CD4-positive, alpha-beta T cell treated with Interleukin-1 beta for 1 hour (primary cell): ENCODE measurements around the gene CES2.
"Not testable (repeated sequence)": the region's sequence is repeated elsewhere in the genome, so short reads cannot be mapped to it uniquely, and the experiment has no call there.

Source experiments
- DNase-seq, 2 donors: peaks; one replicate each; pipeline ENCODE4 v3.0.0-alpha.2; 2020 to 2022

The CES2 gene

DNA sequence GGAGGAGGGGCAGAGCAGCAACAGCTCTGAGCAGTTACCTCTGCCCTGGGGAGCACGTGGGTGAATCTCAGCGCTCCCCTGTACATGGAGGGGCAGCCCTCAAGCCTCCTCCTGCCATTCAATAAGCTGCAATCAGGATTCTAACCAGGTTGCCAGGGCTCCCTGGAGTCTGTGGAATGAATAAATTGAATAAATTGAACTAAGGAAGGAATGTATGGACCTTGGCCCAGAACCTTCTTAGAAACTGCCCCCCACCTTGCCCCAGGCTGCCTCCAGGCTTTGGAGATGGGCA lies 15.1 kb upstream of the CES2 start:
- DNase-seq, result no peak

DNA sequence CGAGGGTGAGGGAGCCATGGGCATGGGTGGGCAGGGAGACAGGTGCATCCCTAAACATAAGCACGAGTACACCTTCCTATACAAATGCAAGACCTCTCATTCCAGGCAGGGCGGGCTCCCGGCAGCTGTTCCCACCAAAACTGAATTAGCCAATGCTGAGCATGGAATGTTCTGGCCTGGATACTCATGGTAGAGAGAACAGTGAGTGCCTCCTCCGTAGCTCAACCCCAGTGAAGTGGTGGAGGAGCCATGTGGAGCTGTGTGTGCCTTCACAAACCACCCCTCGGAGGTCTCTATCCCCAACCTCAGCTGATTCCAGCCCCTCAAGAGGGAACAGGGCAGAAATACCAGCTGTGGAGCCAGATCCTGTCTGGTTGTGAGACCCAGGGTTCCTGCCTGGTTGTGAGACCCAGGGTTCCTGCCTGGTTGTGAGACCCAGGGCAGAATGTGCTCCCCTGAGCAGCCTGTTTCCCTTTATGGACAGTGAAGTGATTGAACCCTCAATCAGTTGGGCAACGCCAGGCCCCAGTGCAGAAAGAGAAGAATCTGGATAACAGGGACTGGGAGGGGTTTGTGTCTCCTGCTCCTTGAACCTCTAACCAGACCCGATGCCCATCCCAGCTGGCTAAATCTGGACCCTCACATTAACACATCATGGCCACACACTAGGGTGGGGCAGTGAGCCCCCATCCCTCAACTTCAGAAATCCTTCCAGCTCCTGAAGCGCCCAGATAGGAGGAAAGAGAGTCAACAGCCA lies 14.2 kb upstream of the CES2 start:
- no peak for DNase-seq

DNA sequence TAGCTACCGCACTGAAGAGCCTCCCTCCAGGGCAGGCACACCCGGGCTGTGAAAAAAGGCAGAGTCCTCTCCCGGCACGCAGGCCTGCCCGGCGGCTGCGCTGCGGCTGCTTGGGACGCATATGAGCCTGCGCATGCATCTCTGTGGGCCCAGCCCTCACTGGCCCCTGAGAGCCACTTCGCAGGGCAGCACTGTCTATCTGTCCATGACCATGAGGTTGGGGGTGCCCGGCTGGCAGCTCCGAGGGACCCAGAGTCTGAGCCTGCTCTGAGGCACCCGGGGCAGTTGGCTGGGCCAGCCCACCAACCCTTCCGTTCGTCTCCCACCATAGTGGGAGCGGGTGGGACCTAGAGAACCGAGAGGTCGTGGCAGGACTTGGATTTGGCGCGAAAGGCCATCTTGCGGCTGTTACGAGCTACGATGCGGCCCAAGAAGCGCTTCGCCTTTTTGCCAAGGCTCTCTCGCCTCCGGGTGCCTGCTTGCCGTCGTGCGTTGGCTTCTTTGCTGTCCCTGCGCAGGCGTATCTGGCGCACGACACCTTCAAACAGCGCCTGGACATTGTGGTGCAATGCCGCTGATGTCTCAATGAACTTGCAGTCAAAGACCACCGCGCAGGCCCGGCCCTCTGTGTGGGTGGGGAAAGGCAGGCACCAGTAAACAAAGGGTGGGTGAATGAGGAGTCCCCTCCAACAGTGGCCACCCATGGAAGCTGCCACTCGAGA lies 13.4 kb upstream of the CES2 start:
- DNase-seq, result no peak

DNA sequence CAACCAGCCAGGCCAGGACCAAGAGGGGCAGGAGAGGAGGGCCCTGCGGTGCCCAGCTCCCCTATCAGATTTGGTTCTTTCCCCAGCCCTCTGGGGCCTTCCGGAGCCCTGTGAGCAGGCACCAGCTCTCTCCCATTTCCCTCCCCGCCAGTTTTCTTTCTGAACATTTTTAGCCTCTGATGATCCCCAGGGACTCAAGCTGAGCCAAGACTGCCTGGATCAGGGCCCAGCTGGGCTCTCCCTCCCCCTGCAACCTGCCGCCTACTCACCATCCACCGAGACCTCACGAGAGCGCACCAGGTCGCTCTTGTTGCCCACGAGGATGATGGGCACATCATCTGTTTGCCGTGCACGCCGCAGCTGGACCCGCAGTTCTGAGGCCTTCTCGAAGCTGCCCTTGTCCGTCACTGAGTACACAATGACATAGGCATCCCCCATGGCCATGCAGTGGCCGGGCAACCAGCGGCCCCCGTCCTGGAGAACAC lies 12.0 kb upstream of the CES2 start:
- DNase-seq, result no peak

DNA sequence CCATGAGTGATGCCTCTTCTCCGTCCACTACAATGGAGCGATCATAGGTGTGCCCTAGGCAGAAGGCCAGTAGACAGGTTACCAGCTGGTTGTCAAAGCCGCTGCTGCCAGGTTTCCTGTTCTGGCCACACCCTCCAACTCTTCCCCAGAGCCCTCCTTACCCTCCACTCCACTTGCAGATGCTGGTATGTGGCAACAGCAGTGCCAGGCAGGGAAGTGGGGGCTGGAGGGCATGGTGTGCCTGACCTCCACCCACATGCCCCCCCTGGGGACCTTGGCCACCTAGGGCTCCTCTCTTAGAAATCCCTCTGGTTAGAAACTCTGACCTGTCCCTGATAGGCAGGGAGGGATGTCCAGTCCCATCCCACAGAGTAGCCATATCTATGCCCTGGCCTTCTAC lies 11.4 kb upstream of the CES2 start:
- no peak for DNase-seq

DNA sequence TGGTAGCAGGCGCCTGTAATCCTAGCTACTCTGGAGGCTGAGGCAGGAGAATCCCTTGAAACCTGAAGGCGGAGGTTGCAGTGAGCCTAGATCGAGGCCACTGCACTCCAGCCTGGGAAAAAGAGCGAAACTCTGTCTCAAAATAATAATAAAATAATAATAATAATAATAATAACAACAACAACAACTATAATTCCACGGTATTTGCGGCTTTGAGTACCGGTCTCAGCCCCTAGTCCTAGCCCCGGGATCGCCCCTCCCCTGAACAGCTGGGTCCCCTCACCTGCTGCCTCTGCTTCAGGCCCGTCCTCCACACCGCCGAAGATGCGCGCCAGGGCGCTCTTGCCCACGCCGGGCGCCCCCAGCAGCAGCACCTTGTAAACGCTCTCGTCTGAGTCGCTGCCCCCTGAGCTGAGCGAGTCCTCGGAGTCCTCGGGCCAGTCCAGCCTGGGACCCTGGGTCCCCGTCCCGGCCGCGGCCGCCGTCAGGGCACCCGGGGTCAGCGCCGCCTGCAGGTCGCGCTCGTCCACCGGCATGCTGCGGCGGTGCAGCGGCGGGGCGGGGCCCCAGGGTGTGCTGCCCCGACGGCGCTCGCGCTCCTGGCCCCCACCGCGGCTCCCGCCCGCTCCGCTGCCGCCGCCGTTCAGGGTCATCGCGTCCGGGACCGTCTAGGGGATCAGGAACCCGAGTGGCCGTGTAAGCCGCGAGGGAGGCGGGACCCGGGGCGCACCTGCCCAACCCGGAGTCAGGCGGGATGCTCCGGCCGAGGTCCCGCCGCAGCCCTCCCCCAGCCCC lies 10.6 kb upstream of the CES2 start:
- DNase-seq, result peak; percentile 30 to 32

DNA sequence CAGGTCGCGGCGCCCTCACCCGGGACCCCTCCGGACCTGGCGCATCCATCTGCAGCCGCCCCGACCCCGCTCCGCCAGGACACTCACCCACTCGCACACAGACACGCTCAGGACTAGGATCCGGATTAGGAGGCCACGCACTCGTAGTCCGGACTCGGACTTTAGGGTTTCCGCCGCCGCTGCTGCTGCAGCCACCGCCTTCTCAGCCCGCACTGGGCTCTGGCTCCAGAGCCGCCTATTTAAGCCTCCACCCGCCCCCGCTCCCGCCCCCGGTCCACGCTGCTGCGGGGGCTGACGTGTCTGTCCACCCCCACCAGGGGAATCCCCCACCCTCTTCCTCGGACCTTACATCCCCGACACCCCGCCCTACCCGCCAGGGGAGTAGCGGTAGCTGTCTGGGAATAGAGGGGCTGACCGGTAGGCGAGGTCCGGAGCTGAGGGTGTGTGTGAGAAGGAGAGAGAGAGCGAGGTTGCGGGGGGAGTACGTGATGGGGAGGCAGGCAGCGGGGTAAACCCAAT lies 9.9 kb upstream of the CES2 start, which contains the start of gene RRAD:
RRAD (minus strand) TSS at position 214 of the 519 bp plus-strand sequence. CDS start 356 bp downstream, outside the sequence.
- peak; percentile 22 to 46 for DNase-seq

DNA sequence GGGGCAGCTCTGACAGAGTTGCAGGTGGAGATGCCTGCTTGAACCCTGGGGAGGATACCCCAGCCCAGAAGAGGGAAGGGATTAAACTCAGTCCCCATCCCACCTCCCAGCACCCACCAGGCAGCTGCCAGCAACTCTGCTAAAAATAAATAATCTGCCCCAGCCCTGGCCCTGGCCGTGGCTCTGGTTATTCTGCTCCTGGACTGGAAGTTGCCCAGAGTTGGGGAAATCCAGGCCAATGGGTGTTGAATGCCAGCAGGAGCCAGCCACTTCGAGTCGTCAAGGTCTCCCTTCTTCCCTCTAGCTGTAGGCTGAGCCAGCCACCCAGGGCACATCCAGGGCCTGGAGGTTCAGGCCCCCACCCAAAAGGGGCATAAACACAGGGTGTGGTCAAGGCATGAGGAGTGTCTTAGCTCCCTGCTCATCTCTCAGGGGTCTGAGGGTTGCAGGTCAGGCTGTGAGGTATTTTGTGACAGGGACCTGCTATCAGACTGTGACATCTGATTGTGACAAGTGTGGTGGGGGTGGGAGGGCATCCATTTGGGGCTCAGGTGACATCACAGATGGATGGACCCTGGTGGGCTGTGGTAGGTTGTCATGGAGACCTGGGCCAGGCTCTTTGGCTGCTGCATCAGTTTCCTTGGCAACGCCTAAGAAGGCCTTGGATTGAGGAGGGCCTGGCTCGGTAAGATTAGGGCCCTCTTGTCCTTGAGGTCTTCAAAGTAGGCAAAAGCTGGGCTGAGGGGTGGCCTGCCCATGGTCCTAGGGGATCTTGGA lies 9.0 kb upstream of the CES2 start:
- DNase-seq, result no peak

DNA sequence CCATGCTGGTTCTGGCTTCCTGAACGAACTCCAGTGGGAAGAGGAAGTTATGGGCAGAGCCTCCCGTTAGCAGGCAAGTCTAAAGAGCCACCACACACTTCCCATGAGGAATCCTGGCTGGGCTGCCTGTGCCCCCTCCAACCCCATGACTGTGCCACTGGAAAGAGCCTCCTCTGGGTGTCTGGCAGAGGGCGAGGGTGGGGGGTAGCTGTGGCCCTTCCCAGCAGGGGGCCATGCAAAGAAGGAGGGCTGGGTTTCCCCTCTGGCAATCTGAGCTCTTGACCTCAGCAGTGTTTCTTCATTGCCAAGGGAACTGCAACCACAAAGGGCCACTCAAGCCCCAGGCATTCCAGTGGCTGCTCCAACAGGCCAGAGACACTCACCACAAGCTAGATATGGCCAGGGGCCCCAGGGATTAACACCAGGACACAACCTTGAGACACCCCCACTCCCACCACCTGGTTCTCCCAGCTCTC lies 8.3 kb upstream of the CES2 start:
- DNase-seq, result peak in 1 of 2 donors; percentile 22

DNA sequence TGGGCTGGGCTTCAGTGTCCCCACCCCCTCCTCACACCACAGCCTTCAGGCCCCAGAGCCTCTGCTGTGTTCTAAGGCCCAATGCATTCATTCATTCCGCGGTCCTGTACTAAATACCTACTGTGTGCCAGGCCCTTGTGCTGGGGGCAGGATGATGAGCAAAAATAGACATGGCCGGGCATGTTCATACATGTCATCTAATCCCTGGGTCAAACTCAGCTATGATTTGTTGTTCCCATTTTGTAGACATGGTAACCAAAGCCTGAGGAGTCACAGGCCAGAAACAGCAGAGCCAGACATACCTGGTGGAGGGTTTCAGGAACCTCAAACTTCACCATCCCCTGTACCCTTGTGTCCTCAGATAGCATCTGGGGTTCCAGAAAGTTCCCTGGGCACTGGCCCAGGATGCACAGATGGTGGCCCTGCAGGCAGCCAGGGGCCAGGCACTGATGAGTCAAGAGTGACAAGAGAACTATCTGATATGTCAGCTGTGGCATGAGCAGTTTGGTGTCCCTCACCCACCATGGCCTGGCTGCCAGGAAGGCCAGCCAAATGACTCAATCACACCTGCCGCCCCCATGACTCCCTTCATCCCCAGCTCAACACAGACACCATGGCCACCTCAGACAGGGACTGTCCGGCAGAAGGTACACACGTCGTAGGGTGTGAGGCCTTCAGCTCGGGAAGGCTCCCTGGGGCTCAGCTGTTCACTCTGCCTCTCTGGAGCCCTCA lies 7.2 kb upstream of the CES2 start:
- DNase-seq, result no peak

DNA sequence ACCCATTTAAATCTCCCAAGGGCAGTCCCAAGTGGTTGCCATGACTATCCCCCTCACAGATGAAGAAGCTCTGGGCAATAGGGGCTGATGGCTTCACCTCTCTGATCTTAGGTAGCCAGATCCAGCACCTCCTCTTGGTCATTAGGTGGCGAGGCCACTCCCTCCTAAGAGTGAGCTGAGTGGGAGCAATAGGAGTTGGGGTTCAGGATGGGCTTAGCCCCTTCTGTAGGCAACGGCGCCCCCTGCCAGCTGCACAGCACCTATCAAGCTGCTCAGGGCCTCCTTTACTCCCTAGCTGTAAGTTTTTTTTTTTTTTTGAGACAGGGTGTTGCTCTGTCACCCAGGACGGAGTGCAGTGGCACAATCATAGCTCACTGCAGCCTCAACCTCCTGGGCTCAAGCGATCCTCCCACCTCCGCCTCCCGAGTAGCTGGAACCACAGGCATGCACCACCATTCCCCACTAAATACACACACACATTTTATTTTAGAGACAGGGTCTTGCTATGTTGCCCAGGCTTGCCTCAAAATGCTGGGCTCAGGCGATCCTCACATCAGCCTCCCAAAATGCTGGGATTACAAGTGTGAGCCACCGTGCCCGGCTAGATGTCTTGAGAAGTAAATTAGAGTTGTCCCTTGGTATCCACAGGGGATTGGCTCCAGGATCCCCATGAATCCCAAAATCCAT lies 6.5 kb upstream of the CES2 start:
- peak; percentile 17 to 30 for DNase-seq

DNA sequence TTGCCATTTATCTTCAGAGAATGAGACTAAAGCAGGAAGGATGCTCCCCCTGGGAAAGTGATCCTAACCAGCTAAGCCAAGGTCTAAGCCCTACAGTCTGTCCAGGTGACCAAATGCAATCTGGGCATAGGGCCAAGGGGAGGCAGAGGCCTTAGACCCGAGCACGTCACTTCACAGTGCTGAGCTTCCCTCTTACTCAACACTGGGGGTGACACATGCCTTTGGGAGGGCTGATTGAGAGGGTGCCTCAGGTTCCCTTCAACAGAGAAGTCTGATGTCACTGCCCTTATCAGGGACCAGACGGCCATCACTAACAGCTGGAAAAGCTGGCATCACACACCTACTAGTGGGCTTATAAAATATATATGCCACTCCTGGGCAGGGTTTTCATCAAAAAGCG lies 5.1 kb upstream of the CES2 start:
- no peak for DNase-seq

DNA sequence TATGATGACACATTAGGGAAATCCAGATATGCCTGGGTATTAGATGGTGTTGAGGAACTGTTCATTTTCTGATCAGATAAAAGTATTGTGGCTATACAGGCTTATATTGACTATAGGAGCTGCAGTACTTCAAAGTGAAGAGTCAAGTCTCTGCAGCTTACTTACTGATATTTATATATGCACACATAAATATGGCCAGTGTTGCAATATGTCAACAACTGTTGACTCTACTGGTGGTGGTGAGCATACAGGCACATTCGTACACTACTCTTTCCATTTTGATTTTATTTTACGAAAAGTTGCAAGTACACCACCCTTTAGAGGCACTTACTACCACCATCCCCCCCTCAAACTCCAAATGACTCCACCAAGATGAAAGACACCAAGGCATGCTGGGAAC lies 3.7 kb upstream of the CES2 start:
- no peak for DNase-seq

DNA sequence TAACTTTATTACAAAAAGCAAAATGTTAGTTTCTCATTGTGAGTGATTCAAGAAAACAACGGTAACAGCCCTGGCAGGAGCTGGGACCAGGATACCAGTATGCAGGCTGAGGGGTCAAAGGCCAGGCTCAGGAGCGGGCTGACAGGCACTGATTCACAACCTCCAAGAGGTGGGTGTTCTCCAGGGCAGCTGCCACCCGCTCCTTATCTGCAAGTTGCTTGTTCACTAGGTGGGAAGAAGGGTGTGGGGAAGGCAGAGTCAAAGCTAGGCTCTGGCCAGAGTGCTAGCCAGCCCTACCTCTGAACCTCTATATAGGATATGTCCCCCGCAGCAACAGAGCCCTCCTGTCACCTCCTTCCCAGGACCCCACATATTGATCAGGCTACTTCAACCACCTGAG lies 3.2 kb upstream of the CES2 start:
- no peak for DNase-seq

DNA sequence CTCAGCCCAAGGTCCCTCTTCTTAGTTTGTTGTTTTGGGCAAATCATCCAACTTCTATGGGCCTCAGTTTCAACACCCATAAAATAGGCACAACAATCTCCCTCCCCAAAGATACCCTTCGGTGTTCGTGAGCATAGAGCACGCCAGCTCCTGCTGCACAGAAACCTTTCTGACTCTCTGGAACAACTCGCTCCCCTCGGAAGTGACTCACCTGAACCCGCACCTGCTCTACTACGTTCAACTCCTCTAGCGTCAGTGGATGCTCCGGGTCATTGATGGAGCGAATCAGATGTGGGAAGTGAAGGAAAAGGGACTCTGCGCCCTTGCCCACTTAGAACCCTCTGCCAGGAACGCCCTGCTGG lies 1.6 kb upstream of the CES2 start:
- DNase-seq, result no peak

DNA sequence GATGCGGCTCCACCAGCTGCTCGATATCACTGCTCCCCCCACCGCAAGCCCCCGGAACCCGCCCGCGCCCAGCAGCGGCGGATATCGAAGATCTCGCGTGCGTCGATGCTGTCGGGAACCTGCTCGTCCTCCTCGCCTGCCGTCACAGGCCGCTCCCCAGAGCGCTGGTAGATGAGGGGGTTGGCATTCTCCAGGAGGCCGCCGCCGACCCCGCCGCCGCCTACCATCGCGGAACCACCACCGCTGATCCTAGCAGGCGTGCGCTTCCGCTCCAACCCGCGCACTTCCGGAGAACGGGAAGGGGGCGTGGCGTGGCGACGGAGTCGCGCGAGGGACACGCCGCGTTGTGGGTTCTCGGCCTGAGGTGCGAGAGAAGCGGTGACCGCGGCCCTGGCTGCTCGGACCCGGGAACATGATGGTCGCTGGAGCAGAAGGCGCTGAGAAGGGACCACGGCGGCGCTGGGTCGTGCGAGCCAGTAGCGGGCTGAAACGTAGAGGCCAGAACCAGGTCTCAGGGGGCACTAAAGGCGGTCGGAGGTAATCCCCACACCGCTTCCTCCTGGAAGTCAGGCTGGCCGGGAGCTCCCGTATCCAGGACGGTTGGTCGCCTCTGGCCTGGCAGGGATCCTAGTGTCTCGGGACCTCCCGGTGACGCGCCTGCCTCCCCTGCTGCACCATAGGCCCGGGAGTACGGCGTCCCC lies 1.0 kb upstream of the CES2 start, which contains the start of gene CIAO2B:
CIAO2B (minus strand) TSS at position 265 of the 701 bp plus-strand sequence; CDS start at position 227, 38 bp downstream.
- peak; percentile 89 for DNase-seq

DNA sequence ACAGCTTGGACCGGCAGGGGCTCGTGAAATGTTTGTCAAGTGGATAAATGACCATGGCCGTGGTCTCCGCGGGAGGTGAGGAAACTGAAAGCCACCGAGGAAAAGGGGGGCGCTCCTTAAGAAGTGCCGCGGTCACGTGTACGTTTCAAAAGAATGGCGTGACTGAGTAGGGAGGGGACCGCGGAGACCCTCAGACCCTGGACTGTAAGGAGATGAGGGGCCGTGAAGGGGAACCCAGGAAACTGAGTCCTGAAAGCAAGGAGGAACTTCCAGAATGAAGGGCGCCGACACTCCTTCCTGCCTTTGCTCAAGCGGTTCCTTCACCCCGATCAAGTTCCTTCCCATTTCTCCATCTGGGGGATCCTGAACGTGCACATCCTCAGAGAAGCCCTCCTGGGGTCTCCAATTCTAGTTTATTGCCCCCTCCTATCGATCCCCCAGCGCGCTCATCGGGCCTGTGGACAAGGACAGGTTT lies 440 bp upstream of the CES2 start:
- DNase-seq, result not testable (repeated sequence)

DNA sequence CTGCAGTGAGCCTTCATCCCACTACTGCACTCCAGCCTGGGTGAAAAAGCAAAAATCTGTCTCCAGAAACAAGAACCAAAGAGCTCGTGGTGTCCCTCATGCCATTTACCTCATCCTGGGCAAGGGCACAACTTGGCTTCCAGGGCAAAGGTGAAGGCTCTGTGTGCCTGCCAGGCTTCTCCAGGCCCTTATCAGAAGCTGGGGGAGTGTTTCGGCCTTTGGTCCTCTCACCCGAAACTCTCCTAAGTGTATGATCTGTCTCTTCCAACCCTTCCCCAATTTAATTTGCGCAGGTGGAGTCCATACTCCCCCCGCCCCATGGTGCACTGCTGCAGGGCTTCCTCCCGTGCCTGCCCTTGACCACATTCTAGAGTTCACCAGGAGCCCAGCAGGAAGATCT lies 1.1 kb downstream of the CES2 start:
- DNase-seq, result no peak

DNA sequence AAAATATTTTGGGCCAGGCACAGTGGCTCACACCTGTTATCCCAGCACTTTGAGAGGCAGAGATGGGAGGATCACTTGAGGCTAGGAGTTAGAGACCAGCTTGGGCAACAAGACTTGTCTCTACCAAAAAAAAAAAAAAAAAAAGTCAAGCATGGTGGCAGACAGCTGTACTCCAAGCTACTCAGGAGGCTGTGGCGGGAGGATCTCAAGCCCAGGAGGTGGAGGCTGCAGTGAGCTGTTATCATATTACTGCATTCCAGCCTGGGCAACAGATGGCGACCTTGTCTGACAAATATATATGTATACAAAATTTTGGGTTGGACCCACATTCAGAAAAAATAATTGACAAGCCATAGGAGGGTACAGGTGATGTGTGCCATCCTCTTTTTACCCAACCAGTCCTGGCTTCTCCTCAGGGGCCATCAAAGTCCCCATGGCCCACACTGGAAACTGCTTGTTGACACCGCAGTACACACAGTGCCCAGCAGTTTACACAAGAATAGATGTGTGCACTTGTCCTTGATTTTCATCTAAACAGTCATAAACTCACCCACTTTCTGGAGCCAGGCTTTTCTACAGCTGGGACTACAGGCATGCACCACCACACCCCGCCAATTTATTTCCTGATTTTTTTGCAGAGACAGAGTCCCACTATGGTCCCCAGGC lies 1.7 kb downstream of the CES2 start:
- no peak for DNase-seq
